HG02678 (cell line): ENCODE results near the gene CFH.
"Not testable (repeated sequence)": the region's sequence is repeated elsewhere in the genome, so short reads cannot be mapped to it uniquely, and the experiment has no call there.

Experiments used
- ATAC-seq: cut with Tn5 transposase; IDR thresholded peaks from one replicate; pipeline ENCODE4 v1.9.1; 2021; ENCODE audit warnings: mild to moderate bottlenecking, moderate library complexity; ENCODE audit not compliant: unreplicated experiment

The CFH gene

DNA sequence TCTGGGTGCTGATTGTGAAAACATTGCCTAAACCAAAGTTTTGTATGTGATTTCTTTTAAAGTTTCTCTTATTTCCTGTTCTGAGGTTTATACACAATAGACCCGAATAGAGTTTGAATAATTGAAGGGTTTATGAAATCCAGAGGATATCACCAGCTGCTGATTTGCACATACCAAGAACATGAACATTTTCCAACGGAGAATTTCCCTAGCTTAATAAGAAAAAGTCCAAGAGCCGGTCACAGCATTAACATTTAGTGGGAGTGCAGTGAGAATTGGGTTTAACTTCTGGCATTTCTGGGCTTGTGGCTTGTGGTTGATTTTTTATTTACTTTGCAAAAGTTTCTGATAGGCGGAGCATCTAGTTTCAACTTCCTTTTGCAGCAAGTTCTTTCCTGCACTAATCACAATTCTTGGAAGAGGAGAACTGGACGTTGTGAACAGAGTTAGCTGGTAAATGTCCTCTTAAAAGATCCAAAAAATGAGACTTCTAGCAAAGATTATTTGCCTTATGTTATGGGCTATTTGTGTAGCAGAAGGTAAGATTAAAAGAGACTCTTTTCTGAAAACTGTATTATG, at the start of gene CFH:
Gene CFH (plus strand): TSS at position 407 of the 579 bp plus-strand sequence. CDS start 75 bp downstream, at position 482.
- no peak for ATAC-seq

DNA sequence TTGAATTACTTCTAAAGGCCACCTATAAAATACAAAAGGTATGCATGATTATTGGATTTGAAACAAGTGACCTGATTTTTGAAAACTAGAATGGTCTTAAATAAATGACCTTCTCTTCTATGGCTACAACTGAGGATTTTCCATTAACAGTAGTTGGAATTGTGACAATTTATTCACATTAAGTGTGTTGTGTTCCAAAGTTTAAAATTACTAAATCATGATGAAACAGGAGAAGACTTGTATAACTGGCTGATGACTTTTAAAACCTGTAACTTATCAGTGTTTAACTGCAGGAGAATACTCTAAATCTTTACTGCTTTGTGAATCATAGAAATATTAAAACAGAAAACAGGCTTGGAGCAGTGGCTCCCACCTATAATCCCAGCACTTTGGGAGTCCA, 48.2 kb upstream of the CFH start:
- ATAC-seq: no peak

DNA sequence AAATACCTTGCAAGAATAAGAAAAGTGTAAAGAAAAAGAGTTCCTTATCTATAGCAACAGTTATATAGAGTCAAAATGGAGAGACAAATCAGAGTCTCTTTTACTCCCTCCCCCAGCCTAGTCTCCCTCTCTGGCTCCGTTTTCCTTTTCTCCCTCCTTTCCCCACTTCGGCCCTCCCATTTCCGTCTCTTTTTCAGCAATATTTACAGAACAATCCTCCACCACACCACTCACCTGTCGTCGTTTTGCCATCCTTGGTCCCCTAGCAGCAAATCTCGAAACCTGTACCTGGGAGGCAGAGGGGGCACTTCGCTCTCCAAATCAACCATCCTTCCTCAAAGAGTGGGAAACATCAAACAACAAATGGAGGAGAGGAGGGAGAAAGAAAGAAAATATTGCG, 43.9 kb upstream of the CFH start:
- ATAC-seq: no peak

DNA sequence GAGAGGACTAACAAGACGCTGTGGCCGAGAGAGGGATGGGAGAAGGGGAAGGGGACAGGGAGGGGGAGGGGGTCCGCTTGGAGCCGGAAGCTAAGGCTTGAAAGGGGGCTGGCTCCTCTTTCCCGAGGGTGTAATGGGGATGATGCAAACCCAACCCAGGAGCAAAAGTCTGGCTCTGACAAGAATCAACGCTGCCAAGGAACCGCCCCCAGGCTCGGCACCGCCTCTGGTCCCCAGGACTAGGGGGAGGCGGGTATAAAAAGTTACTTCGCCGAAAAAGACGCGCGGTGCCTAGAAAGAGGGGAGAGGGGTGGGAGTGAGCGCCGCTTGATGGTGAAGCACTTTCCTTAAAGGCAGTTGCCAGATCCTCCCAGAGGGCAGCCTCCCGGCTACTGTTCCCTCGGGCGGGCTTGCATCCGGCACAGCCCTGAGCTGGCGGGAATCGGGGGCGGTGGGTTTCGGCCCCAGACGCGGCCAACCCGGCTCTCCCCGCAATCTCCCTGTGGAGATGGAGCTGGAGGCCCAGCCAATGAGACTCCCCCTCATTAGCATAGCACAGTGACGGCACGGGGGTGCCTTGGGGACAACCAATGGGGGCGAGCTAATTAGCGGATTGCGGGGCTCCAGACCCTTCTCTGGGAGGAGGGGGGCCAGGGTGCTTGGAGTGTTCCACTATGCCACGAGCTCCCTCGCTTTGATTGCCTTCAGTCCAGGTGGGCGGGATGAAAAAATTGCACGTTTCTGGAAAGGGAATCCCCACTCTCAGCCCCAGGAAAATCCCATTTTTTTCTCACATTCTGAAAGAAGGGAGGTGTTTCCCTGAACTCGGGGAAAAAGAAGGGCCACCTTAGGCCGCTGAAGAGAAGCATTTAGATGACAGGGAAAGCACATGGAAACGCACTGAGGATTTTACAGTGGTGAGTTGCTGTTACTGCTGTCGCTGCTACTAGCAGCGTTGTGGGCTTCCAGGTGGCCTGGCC, 43.2 kb upstream of the CFH start, which contains the start of gene KCNT2:
Gene KCNT2 (minus strand): TSS at position 51 of the 980 bp plus-strand sequence. CDS start 131 bp downstream, outside the sequence.
- ATAC-seq: peak; percentile 47

DNA sequence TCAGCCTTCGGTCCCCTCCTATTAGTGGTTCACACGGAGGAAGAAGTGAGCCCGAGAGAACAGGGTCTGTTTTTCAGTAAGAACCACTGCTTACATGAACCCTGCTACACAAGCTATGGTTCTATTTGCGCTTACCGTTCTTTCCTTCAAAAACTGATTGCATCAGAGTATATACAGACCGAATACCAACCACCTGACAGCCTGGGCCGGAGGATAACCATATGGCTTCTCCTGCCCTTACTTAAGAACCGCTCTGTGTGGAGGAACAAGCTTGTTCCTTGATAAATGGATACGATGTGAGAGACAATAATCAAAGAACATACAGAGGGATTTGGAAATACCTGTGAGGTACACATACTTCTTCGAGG, 42.5 kb upstream of the CFH start:
- no peak for ATAC-seq

DNA sequence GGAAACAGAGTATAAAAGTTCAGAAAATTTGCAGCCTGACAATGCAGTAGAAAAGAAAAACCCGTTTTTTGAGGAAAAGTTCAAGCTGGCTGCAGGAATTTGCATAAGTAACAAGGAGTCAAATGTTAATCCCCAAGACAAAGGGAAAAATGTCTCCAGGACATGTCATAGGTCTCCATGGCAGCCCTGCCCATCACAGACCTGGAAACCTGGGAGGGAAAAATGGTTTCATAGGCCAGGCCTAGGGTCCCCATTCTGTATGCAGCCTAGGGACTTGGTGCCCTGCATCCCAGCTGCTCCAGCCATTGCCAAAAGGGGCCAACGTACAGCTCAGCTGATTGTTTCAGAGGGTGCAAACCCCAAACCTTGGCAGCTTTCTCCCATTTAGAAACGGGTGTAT, 40.0 kb upstream of the CFH start:
- ATAC-seq: no peak

DNA sequence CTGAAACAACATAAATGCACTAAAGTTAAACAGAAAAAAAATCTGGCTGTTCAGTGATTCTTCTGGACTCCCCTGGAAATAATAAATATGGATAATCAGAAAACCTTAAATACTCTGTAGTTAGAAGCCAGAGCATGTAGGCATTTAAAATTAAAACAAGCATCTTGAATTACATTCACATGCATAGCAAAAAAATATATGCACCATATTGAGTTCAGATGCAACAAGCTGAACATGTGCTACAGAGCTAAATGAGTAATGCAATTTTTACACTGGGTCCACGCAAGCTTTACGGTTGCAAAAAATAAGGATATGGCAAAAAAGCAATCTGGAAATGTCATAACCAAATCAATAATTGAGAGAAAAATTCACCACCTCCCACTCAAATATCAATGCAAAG, 32.1 kb upstream of the CFH start:
- no peak for ATAC-seq

DNA sequence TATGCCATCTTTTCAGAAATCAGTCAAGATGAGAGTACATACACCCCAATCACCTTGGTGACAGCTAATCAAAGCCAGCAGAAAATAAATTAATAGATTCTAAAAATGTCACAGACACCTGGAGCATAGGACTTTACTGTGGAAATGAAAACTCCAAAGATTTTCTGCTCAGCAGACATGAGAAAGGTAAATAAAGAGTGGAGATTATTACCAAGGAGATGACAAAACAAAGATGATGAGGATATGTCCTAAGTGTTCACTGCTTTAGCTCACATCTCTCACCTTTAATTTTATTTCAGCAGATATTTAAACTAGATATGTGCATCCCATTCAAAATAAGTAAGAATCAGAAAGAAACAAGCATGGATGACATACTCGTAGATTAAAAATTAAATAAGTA, 28.8 kb upstream of the CFH start:
- ATAC-seq: no peak

DNA sequence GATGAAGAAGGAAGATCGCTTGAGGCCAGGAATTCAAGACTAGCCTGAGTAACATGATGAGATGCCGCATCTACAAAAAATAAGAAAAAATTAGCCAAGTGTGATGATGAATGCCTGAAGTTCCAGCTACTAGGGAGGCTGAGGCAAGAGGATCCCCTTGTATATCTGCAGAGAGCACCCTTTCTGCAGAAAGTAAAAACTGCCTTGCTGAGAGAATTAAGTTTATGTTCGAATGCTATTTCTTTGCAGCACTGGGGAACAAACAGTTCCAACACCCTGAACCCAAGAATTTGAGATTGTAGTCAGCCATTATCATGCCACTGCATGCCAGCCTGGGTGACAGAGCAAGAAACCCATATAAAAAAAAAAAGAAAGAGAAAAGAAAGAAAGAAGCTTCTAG, 23.0 kb upstream of the CFH start:
- no peak for ATAC-seq

DNA sequence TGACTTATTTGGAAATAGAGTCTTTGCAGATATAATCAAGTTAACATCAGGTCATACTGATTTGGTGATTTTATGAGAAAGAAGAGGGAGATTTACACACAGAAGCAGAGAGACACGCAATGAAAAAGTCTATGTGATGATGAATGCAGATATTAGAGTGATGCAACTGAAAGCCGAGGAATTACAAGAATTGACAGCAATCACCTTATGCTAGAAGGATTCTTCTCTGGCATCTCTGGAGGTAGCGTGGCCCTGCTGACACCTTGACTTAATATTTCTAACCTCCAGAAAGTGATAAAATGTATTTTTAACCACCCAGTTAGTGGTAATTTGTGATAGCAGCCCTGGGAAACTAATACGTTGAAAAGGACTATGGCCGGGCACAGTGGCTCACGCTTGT, 14.2 kb upstream of the CFH start:
- ATAC-seq: no peak

DNA sequence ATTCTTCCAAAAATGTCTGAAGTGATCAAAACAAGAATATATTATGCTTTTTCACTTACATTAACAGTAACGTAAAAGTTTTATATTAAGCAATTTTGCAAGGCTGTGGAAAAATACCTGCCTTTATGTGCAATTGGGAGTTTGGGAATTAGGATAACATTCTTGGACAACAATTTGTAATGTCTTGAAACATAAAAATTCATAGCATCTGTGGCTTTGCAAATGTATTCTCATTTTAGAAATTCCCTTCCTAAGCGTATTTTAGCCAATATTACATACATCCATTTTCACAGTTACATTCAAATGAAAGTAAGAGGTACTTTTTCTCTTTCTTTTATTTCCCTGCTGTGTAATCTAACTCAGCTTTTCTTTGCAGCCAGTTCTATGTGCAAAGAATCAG, 13.4 kb upstream of the CFH start:
- ATAC-seq: no peak

DNA sequence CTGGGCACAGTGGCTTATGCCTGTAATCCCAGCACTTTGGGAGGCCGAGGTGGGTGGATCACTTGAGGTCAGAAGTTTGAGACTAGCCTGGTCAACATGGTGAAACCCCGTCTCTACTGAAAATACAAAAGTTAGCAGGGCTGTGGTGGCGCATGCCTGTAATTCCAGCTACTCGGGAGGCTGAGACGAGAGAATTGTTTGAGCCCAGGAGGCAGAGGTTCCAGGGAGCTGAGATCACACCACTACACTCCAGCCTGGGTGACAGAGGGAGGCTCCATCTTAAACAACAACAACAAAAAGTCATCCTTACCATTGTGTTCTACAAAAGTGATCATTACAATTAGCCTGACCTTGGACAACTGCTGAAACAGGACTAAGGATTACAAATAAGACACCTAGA, 12.6 kb upstream of the CFH start:
- ATAC-seq: not testable (repeated sequence)

DNA sequence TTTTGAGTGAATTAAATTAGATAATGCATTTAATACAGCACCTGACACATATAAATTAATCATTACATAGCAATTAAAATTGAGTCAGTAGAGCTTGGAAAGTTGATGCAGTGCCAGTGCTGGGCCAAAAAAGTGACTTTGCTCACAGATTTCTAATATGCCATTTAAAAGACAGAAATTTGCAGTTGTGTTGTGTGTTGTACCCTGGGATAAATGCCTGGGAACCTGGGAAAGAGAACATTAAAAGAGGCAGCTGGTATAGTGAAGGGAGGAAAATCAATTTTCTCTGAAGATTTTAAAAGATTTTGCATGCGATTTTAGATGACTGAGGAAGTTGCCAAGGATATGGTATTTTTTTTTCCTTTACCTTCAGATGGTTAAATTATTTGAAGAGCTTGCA, 10.9 kb upstream of the CFH start:
- no peak for ATAC-seq

DNA sequence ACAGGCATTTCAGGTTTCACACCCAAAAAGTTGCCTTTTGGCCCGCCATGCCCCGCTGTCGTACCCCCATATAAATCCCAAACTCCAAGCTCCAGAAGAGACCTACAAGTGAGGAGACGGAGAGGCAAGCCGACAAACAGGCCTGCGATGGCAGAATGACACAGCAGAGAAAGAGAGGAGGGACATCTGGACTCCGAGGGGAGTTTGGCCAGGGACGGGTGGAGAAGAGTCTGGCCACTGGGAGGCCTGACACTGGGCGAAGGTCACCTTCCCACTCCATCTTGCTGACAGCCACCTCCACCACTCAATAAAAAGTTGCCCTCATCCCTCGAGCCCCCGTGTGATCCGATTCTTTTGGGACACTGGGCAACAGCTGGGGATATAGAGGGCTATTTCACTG, 1.9 kb upstream of the CFH start:
- no peak for ATAC-seq

DNA sequence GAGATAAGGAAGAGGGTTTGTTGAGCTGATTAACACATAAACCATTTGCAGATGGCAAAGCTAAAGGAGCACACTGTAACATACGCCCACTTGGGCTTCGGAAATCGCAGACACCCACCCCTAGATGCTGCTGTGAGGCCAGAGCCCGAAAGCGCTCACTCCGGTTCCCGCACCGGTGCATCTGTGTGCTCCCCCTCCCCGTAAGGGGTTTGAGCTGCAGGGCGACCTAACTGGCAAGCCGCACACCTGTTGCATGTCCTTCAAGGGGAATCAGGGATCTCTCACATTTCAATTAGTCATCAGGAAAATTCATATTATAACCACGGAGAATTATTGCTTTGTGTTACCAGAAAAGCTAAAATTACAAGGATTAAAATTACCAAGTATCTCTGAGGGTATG, 1.4 kb upstream of the CFH start:
- no peak for ATAC-seq

DNA sequence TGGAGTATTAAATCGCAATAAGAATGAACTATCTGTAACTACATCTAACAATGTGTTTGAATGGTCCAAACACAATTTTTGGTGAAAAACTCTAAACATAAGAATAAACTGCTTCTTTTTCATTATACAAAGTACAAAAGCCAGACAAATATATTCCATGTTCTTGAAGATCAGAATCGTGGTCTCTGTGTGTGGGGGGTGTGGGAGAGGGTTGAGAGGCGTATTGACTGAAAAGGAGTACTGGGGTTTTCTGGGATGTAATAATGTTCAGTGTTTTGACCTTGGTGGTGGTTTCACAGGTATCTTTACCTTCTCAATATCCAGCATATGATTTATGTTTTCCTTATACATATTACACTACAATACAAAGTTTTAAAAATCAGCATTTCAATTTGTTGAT, 764 bp upstream of the CFH start:
- no peak for ATAC-seq

DNA sequence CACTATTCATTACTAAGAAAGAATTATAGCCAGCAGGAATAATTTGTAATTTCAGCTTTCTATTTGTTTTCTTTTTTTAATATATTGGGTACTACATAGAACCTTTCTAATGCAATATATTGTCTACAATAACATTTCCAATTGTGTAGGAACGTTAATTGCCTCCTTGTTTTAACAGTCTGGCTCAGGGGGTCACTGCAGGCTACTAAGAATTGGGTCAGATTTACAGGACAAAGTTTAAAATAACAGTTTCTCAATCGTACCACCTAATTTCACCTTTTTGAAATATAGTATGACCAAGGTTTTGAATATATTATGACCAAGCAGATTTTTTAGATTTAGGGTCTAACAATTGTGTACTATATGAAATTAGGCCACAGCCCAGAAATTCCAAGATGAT, 2.4 kb downstream of the CFH start:
- no peak for ATAC-seq

DNA sequence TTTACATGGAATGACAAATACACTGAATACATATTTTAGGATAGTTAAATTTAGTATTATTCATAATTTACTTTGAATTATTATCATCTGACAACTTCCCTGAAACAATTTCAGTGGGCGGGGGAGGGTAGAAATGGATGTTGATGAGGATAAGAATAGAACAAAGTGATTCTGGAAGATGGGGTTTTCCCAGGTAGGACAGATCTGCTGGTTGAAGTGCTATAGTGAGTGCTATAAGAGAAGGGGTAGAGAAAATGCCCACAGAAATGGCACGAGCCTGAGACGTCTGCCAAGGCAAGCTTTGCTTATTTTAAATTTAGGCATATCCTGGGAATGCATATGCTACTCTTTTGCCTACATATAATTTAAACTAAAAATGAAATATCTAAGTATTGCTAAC, 3.2 kb downstream of the CFH start:
- ATAC-seq: no peak

DNA sequence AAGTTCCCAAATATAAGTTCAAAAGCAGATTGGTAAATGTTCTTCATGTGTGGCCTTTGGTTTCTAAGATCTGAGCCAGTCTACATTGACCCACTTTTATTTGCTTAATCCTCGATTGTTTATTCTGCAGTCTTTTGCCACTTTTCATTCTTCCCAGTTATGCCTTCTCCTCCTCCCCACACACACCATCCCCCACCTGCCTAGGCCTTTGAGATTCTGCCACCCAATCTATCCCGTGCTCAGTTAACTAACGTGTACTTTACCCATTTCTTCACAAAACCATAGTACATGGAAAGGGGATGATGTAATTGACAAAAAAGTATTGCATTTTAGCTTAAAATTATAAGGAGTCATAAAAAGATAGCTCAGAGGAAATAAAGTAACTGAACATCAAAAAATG, 3.7 kb downstream of the CFH start:
- ATAC-seq: no peak

DNA sequence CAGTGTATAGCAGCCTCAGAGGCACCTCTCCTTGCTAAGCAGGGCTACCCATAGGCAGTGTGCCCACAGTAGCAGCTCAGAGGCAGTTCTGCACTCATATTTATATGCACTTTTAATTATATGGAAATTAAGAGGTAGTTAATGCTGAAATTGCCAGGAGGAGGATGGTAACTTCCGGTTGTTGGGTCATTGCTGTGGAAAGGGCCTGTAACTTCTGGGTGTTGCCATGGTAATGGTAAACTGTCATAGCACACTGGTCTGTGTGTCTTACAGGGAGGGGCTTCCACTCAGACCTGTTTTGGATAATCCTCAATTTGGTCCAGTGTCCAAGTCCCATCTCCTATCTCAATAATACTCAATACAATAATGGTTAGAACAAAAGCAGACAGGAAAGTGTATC, 7.6 kb downstream of the CFH start:
- no peak for ATAC-seq

DNA sequence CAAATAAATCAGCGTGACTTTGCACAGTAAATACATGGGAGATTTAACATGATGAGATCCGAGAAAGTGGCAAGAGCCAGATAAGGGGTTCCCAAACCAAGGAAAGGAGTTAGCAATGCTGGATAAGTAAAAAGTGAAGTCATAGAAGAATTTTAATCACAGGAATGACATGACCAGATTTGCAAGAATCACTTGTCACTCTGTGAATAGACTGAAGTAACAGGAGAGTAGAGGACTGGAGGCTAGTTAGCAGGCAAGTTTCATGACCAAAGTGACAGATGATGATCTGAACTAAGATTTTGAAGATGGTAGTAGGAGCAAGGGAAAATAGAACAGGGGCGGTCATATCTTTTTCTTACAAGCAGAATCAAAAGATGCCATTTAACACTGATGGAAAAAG, 8.4 kb downstream of the CFH start:
- no peak for ATAC-seq

DNA sequence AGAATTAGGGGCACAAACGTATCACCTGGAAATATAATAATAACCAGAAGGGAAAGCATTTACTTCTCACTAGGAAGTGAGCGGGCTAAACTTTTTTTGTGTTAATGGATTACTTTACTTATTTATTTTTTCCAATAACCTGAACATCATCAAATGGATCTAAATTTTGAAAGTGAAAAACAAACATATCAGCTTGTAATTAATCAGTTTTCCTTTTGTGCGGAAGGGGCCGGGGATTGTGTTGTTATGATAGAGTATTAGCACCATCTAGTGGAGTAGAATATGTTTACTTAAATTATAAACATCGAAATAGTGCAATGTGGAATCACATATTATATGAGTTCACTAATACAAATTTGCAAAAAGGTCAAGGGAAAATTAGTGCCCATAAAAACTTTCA, 9.0 kb downstream of the CFH start:
- peak; percentile 74 for ATAC-seq
